WTC11 (cell line): ENCODE data around the gene YAP1. TPM values are rescaled to one million over a fixed set of nuclear protein-coding genes. Genes with fewer than 3 reads are reported as not detected.

ENCODE experiments used
- ATAC-seq: fragments of 200-7000 bp; cut with Tn5 transposase; 2 replicates; pipeline ENCODE4 v1.10.0; 2021; ENCODE audit warnings: mild to moderate bottlenecking, moderate library complexity
- CTCF ChIA-PET: fragments of 300-600 bp; sonication (Branson Sonifier 250); formaldehyde crosslinking; loops from one replicate; lab custom pipeline; 2021; ENCODE audit warnings: antibody characterized with exemption; lab: Charles Lee
- POLR2A ChIA-PET: fragments of 350-600 bp; sonication (Branson Sonifier 250); formaldehyde crosslinking; loops from one replicate; lab custom pipeline; 2021; ENCODE audit warnings: antibody characterized with exemption; lab: Charles Lee
- DNase-seq: peaks from one replicate; pipeline ENCODE4 v3.0.0; 2021; ENCODE audit warnings: low spot score
- H3K27ac Mint-ChIP-seq: 2 replicates; pipeline ENCODE4 v1.8.0; 2021; ENCODE audit warnings: mixed read lengths
- H3K27me3 Mint-ChIP-seq: 2 replicates; pipeline ENCODE4 v1.8.0; 2021; ENCODE audit warnings: low read depth, mild to moderate bottlenecking, moderate library complexity, mixed read lengths
- H3K36me3 Mint-ChIP-seq: 2 replicates; pipeline ENCODE4 v1.8.0; 2021; ENCODE audit warnings: mixed read lengths
- H3K4me1 Mint-ChIP-seq: 2 replicates; pipeline ENCODE4 v1.8.0; 2022; ENCODE audit warnings: mixed read lengths
- H3K4me3 Mint-ChIP-seq: 2 replicates; pipeline ENCODE4 v1.8.0; 2021; ENCODE audit warnings: mild to moderate bottlenecking, moderate library complexity, mixed read lengths
- H3K9me3 Mint-ChIP-seq: 2 replicates; pipeline ENCODE4 v1.8.0; 2021; ENCODE audit warnings: mixed read lengths
- GABPB1 ChIP-seq: sonication (generic); formaldehyde crosslinking; IDR thresholded peaks from 2 replicates; pipeline ENCODE4 v1.8.1; 2023; ENCODE audit warnings: mild to moderate bottlenecking, missing genetic modification reagents
- OVOL2 ChIP-seq: fragments of 250-450 bp; sonication (Bioruptor Pico); IDR thresholded peaks from 2 replicates; pipeline ENCODE4 v1.9.0; 2021; ENCODE audit warnings: mild to moderate bottlenecking, borderline replicate concordance
- PREB ChIP-seq: sonication (generic); formaldehyde crosslinking; IDR thresholded peaks from 2 replicates; pipeline ENCODE4 v1.8.1; 2022; ENCODE audit warnings: mild to moderate bottlenecking, missing genetic modification reagents, moderate library complexity, borderline replicate concordance
- RORB ChIP-seq: fragments of 250-450 bp; sonication (Bioruptor Pico); IDR thresholded peaks from 2 replicates; pipeline ENCODE4 v1.9.0; 2021; ENCODE audit warnings: mild to moderate bottlenecking
- SMAD4 ChIP-seq: sonication (generic); formaldehyde crosslinking; IDR thresholded peaks from 2 replicates; pipeline ENCODE4 v1.8.0; 2022; ENCODE audit warnings: mild to moderate bottlenecking, missing genetic modification reagents
- TCF7 ChIP-seq: sonication (generic); formaldehyde crosslinking; IDR thresholded peaks from 2 replicates; pipeline ENCODE4 v1.8.0; 2022; ENCODE audit warnings: mild to moderate bottlenecking, low read depth, missing genetic modification reagents, moderate library complexity
- TEAD1 ChIP-seq: sonication (generic); formaldehyde crosslinking; IDR thresholded peaks from 2 replicates; pipeline ENCODE4 v1.8.0; 2022; ENCODE audit warnings: mild to moderate bottlenecking, missing genetic modification reagents
- TEAD4 ChIP-seq: sonication (generic); formaldehyde crosslinking; IDR thresholded peaks from 2 replicates; pipeline ENCODE4 v1.8.0; 2022; ENCODE audit warnings: mild to moderate bottlenecking, missing genetic modification reagents
- ZBTB21 ChIP-seq: sonication (generic); formaldehyde crosslinking; IDR thresholded peaks from 2 replicates; pipeline ENCODE4 v1.8.1; 2023; ENCODE audit warnings: mild to moderate bottlenecking, missing genetic modification reagents, borderline replicate concordance
- ZBTB43 ChIP-seq: sonication (generic); formaldehyde crosslinking; IDR thresholded peaks from 2 replicates; pipeline ENCODE4 v1.8.1; 2023; ENCODE audit warnings: mild to moderate bottlenecking, missing genetic modification reagents
- total RNA-seq: library from RNA; stranded (reverse); gene quantifications from 3 replicates; pipeline ENCODE4 v1.2.3, GENCODE V29; 2021
- TF ChIP-seq, protein P1 (sequence below): sonication (generic); formaldehyde crosslinking; IDR thresholded peaks from 2 replicates; pipeline ENCODE4 v1.8.0; 2022; ENCODE audit warnings: mild to moderate bottlenecking, missing genetic modification reagents
- TF ChIP-seq, protein P2 (sequence below): fragments of 200-600 bp; IDR thresholded peaks from 2 replicates; pipeline ENCODE4 v1.8.0; 2022; ENCODE audit warnings: antibody characterized with exemption
- TF ChIP-seq, protein P3 (sequence below): sonication (generic); formaldehyde crosslinking; IDR thresholded peaks from 2 replicates; pipeline ENCODE4 v1.8.0; 2023; ENCODE audit warnings: mild to moderate bottlenecking, missing genetic modification reagents
- TF ChIP-seq, protein P4 (sequence below): sonication (generic); formaldehyde crosslinking; IDR thresholded peaks from 2 replicates; pipeline ENCODE4 v1.8.0; 2022; ENCODE audit warnings: mild to moderate bottlenecking, missing genetic modification reagents
- TF ChIP-seq, protein P5 (sequence below): sonication (generic); formaldehyde crosslinking; IDR thresholded peaks from 2 replicates; pipeline ENCODE4 v1.8.1; 2022; ENCODE audit warnings: low read depth, missing genetic modification reagents, borderline replicate concordance

YAP1 gene
- total RNA-seq, 1 experiment from 2014 or later, result 88.7 TPM

GRCh38 chr11:102155676-102156075, 45.4 kb downstream of the YAP1 start:
- H3K4me3 Mint-ChIP-seq, result no peak overlapping the region
- TF ChIP-seq ZBTB43 (CRISPR knock-in tag), result no peak
- TF ChIP-seq, protein P1, sequence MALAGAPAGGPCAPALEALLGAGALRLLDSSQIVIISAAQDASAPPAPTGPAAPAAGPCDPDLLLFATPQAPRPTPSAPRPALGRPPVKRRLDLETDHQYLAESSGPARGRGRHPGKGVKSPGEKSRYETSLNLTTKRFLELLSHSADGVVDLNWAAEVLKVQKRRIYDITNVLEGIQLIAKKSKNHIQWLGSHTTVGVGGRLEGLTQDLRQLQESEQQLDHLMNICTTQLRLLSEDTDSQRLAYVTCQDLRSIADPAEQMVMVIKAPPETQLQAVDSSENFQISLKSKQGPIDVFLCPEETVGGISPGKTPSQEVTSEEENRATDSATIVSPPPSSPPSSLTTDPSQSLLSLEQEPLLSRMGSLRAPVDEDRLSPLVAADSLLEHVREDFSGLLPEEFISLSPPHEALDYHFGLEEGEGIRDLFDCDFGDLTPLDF (CRISPR knock-in tag), result no peak
- TF ChIP-seq, protein P2, sequence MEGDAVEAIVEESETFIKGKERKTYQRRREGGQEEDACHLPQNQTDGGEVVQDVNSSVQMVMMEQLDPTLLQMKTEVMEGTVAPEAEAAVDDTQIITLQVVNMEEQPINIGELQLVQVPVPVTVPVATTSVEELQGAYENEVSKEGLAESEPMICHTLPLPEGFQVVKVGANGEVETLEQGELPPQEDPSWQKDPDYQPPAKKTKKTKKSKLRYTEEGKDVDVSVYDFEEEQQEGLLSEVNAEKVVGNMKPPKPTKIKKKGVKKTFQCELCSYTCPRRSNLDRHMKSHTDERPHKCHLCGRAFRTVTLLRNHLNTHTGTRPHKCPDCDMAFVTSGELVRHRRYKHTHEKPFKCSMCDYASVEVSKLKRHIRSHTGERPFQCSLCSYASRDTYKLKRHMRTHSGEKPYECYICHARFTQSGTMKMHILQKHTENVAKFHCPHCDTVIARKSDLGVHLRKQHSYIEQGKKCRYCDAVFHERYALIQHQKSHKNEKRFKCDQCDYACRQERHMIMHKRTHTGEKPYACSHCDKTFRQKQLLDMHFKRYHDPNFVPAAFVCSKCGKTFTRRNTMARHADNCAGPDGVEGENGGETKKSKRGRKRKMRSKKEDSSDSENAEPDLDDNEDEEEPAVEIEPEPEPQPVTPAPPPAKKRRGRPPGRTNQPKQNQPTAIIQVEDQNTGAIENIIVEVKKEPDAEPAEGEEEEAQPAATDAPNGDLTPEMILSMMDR, result no peak
- no peak for TF ChIP-seq TEAD4 (CRISPR knock-in tag)
- no peak for TF ChIP-seq TCF7
- TF ChIP-seq, protein P3, sequence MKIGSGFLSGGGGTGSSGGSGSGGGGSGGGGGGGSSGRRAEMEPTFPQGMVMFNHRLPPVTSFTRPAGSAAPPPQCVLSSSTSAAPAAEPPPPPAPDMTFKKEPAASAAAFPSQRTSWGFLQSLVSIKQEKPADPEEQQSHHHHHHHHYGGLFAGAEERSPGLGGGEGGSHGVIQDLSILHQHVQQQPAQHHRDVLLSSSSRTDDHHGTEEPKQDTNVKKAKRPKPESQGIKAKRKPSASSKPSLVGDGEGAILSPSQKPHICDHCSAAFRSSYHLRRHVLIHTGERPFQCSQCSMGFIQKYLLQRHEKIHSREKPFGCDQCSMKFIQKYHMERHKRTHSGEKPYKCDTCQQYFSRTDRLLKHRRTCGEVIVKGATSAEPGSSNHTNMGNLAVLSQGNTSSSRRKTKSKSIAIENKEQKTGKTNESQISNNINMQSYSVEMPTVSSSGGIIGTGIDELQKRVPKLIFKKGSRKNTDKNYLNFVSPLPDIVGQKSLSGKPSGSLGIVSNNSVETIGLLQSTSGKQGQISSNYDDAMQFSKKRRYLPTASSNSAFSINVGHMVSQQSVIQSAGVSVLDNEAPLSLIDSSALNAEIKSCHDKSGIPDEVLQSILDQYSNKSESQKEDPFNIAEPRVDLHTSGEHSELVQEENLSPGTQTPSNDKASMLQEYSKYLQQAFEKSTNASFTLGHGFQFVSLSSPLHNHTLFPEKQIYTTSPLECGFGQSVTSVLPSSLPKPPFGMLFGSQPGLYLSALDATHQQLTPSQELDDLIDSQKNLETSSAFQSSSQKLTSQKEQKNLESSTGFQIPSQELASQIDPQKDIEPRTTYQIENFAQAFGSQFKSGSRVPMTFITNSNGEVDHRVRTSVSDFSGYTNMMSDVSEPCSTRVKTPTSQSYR, result no peak
- TF ChIP-seq, protein P4, sequence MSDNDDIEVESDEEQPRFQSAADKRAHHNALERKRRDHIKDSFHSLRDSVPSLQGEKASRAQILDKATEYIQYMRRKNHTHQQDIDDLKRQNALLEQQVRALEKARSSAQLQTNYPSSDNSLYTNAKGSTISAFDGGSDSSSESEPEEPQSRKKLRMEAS (CRISPR knock-in tag), result no peak
- no peak for TF ChIP-seq TEAD1 (CRISPR knock-in tag)
- TF ChIP-seq RORB (CRISPR knock-in tag), result no peak
- TF ChIP-seq, protein P5, sequence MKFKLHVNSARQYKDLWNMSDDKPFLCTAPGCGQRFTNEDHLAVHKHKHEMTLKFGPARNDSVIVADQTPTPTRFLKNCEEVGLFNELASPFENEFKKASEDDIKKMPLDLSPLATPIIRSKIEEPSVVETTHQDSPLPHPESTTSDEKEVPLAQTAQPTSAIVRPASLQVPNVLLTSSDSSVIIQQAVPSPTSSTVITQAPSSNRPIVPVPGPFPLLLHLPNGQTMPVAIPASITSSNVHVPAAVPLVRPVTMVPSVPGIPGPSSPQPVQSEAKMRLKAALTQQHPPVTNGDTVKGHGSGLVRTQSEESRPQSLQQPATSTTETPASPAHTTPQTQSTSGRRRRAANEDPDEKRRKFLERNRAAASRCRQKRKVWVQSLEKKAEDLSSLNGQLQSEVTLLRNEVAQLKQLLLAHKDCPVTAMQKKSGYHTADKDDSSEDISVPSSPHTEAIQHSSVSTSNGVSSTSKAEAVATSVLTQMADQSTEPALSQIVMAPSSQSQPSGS (CRISPR knock-in tag), result no peak
- H3K36me3 Mint-ChIP-seq, result no peaks in the 10 kb centered on the region
- no peaks in the 10 kb centered on the region for H3K9me3 Mint-ChIP-seq
- POLR2A ChIA-PET, result no interaction called here
- peak overlapping the region; percentile 64; the same call in 1 of the 2 replicates for H3K27ac Mint-ChIP-seq
- H3K4me1 Mint-ChIP-seq, result peaks cover 49% of the 10 kb centered on the region
- CTCF ChIA-PET, result no interaction called here
- DNase-seq (no peak), ATAC-seq (no peak)
- no peaks in the 10 kb centered on the region for H3K27me3 Mint-ChIP-seq

DNA sequence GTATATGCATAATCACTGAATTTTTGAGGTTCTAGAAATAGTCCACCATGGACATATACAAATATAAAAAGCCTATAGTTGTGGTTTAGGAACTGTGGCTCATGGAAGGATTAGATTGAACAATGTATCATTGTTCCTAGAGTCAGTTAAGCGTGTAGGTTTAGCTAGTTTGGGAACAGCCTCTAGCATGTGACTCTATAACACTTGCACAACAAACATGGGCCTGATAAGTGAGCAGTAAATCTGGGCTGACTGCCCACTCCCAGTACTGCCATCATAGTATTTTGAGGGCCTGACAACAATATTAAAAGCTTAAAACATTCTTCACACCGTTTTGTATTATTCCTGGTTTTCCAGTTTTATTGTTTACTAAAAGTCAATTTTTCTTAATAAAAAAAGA, 47.0 kb downstream of the YAP1 start:
- TF ChIP-seq PREB (no peak), ZBTB21 (no peak), SMAD4 (no peak), GABPB1 (CRISPR knock-in tag) (no peak), OVOL2 (CRISPR knock-in tag) (no peak)
- POLR2A ChIA-PET, result no interaction called here
- H3K4me1 Mint-ChIP-seq, result peaks cover 50% of the 10 kb centered on the region
- no peak overlapping the region for H3K27ac Mint-ChIP-seq
- CTCF ChIA-PET, result interaction anchor here (0.7 to 1.6 kb wide), 3 partner anchors 97 to 153 kb away, joined by 3 to 4 read pairs (median 4); no protein-coding TSS in a partner anchor
- H3K4me3 Mint-ChIP-seq, result no peak overlapping the region
- H3K36me3 Mint-ChIP-seq, result no peaks in the 10 kb centered on the region
- H3K27me3 Mint-ChIP-seq, result no peaks in the 10 kb centered on the region
- DNase-seq (no peak), ATAC-seq (no peak)
- no peaks in the 10 kb centered on the region for H3K9me3 Mint-ChIP-seq
